AG09309 (cell line): ENCODE results near the gene CDK2.

Source experiments
- DNase-seq: peaks from one replicate; pipeline ENCODE4 v3.0.0-alpha.2; 2010; ENCODE audit warnings: low read depth
- H3K4me3 ChIP-seq: 2 replicates; pipeline ENCODE4 v1.5.1; 2011; ENCODE audit warnings: mild to moderate bottlenecking, low read depth, low read length, moderate library complexity; ENCODE audit not compliant: control insufficient read depth
- TF ChIP-seq, protein P1 (sequence below): IDR thresholded peaks from 2 replicates; pipeline ENCODE4 v1.5.1; 2011; ENCODE audit warnings: mild to moderate bottlenecking, low read depth, low read length, inconsistent platforms; ENCODE audit not compliant: insufficient read depth, control insufficient read depth; ENCODE audit errors: missing control alignments

The CDK2 gene

DNA sequence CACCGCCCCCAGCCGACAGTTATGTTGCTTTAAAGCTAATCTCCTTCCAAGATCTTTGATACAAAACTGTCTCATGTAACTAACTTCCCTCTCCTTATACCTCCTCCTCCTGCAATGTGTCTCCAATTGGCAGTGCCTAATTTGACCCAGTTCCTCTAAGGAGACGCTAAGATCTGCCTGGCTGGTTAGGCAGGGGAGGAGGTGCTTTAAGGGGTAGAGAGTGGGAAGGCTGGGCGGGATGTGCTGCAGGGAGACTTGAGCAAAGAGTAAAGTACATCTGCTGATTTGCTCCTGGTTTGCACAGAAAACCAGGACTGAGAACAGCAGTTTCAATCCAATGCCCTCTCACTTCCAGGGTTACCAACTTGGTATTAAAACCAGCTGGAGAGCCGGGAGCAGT is 46.9 kb downstream of the CDK2 start:
- no peak overlapping the region for H3K4me3 ChIP-seq
- TF ChIP-seq, protein P1, sequence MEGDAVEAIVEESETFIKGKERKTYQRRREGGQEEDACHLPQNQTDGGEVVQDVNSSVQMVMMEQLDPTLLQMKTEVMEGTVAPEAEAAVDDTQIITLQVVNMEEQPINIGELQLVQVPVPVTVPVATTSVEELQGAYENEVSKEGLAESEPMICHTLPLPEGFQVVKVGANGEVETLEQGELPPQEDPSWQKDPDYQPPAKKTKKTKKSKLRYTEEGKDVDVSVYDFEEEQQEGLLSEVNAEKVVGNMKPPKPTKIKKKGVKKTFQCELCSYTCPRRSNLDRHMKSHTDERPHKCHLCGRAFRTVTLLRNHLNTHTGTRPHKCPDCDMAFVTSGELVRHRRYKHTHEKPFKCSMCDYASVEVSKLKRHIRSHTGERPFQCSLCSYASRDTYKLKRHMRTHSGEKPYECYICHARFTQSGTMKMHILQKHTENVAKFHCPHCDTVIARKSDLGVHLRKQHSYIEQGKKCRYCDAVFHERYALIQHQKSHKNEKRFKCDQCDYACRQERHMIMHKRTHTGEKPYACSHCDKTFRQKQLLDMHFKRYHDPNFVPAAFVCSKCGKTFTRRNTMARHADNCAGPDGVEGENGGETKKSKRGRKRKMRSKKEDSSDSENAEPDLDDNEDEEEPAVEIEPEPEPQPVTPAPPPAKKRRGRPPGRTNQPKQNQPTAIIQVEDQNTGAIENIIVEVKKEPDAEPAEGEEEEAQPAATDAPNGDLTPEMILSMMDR, result no peak
- no peak for DNase-seq

DNA sequence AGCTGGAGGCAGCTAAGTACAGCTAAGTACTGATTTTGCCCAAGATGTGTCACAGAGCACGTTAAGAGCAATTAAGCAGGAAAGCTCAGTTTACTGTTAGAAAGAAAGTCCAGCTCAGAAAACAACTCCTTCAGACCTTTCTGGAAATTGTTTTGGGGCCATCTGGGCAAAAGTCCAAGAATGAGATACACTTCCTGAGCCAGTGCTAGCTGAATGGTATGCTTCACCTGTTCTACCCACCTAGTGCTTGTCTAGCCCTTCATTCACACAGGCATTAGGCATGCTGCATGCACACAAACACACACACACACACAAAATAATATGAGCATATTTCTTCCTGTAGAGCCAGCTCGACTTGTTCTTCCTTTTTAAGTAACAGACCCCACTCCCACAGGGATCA is 47.6 kb downstream of the CDK2 start:
- no peak overlapping the region for H3K4me3 ChIP-seq
- DNase-seq, result no peak
- TF ChIP-seq, protein P1, result no peak

DNA sequence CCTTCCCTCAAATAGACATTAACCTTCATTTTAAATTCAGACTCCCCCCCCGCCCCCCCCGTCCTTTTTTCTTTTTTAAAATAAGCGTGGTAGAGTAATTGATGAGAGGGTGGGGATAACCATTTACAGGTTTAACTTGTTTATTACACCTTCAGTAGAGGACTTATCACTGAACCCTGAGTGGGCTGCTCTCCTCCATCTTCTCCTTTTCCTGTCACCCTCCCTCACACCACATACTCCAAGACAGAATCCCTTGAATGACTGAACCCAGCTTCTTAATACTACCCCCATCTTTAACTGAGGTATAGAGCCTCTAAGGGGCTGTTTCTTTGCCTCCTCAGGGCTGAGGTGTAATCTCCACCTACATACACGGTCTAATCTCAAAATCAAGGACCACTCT is 50.6 kb downstream of the CDK2 start:
- no peak for DNase-seq
- TF ChIP-seq, protein P1, result no peak
- no peak overlapping the region for H3K4me3 ChIP-seq

DNA sequence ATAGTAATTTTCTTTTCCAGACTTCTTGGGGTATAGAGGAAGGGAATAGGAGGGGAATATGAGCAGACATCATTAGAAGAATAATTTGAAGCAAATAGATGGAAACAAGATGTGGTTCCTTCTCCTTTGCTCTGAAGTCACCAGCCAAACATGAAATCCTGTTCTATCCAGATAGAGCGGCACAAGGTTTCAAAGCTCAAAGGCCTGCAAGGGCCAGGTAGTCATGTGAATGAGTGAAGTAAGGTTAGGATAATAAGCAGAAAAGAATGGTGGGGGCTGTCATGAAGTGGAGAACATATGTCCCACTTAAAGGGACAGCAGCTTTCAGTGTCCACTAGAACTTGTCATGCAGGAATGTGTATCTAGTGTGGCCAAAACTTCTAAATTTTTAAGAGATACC is 51.7 kb downstream of the CDK2 start:
- no peak overlapping the region for H3K4me3 ChIP-seq
- TF ChIP-seq, protein P1, result no peak
- no peak for DNase-seq

DNA sequence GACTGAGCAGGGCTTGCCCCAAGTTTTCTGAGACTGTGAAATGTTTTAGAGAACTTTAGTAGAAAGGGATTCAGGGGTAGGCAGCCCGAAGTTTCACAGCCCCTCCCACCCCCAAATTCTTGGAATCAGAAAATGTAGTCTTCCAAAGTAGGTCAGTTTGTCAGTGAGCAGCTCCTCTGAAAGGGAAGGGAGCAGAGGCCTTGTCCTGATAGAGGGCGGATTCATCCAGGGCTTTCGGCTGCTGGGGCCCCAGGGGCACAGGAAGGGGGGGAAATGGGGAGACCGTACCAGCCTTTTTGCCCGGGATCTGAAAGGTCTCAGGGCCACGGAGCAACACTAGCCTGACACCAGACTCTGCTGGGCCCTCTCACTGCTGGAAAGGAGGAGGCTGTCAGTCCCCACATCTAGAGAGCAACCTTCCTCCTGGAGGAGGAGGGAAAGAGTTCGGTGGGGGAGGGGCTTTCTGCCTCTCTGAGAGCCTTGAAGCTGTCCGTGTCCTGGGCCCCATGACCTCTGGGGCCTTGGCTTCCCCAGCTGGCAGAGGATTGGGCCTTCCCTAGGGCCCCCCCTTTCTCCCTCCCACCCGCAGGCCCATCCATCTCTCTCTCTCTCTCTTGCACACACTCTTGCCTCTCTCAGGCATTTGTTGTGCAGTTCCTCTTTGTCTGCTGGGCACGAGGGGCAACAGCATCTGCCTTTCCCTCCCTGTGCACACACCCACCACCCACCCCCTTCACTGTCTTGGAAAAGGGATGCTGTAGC is 54.0 kb downstream of the CDK2 start, which contains the start of gene IKZF4:
Gene IKZF4, plus strand, starts transcription at position 621 of the 762 bp plus-strand sequence. CDS start 451 bp downstream, outside the sequence.
- TF ChIP-seq, protein P1, result no peak
- no peak within 1 kb of the TSS for H3K4me3 ChIP-seq
- no peak for DNase-seq

DNA sequence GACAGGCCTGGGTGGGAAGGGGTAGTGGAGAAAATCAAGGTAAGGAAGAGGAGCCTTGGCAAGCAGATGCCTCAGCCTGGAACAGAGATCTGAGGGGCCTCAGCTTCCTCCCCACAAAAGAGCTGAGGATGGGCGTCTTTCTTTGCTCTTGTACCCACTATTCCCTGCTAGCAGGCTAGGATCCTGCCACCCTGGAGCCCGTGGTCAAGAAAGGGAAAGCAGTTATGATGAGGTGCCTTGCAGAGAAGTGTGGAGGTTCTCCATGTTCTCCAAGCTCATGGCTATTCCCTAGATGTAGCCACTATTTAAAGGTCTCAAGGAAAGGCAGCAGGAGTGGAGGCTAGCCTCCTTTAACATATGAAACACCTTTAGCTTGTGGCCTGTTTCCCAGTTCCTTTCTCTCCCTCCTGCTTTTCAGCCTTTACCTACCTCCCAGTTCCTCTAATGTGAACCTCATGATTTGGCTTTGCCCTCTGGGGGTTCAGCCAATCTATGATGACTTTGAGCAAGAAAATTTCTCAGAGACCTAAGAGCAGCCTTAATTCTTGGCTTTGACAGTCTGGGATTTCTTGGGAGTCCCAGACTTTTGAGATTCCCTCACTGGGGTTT is 55.4 kb downstream of the CDK2 start:
- DNase-seq, result no peak
- TF ChIP-seq, protein P1, result no peak
- no peak overlapping the region for H3K4me3 ChIP-seq
